Measurements from ENCODE around the gene CEP104. TPM values are rescaled to one million over a fixed set of nuclear protein-coding genes. Genes with fewer than 3 reads are reported as not detected.

Gene CEP104
- total and polyA plus RNA-seq, 9 of the 15 experiments (the other 6 are each of a cell fraction or from before 2014, with no cell fraction given) = 11.2 to 63.4 (median 42.6) TPM

GRCh38 chr1:3774276-3774945 is 82.6 kb downstream of the CEP104 start (continued):
- no peak for TF ChIP-seq LCOR (CRISPR knock-in tag; IDR thresholded peaks at IDR 0.05)
- no peak for TF ChIP-seq SMARCE1 (IDR thresholded peaks at IDR 0.05)
- no peak for TF ChIP-seq POLR2AphosphoS2 (IDR thresholded peaks at IDR 0.05; ENCODE audit: low read length)
- TF ChIP-seq ZNF3 (CRISPR knock-in tag; IDR thresholded peaks at IDR 0.05) = no peak
- TF ChIP-seq TAF9B (IDR thresholded peaks at IDR 0.05; ENCODE audit: partially characterized antibody) = no peak
- TF ChIP-seq MAFF (IDR thresholded peaks at IDR 0.05; ENCODE audit: low read length) = no peak
- TF ChIP-seq ETV6 (IDR thresholded peaks at IDR 0.05; ENCODE audit: borderline replicate concordance in 1 of 2, low read depth in 2 of 2, low read length in 1 of 2) = no peak
- TF ChIP-seq ETV6 (CRISPR knock-in tag; IDR thresholded peaks at IDR 0.05; ENCODE audit: borderline replicate concordance) = no peak
- 0 out of 2 replicates have a peak, but pooled peaks have one; percentile 44 for TF ChIP-seq ZNF263 (CRISPR knock-in tag; IDR thresholded peaks at IDR 0.05; ENCODE audit: borderline replicate concordance)
- TF ChIP-seq ZNF408 (CRISPR knock-in tag; IDR thresholded peaks at IDR 0.05; ENCODE audit: low read depth) = no peak
- TF ChIP-seq RBM34 (IDR thresholded peaks at IDR 0.05; ENCODE audit: borderline replicate concordance, insufficient read depth, low read length) = no peak
- TF ChIP-seq GABPB1 (CRISPR knock-in tag; IDR thresholded peaks at IDR 0.05) = peak; percentile 34; the same call in 1 of the 2 replicates
- no peak for TF ChIP-seq SMAD3 (CRISPR knock-in tag; conservative IDR thresholded peaks at IDR 0.05)
- TF ChIP-seq DACH1 (IDR thresholded peaks at IDR 0.05; ENCODE audit: partially characterized antibody) = no peak
- no peak for TF ChIP-seq ZNF217 (CRISPR knock-in tag; IDR thresholded peaks at IDR 0.05)
- no peak for TF ChIP-seq ZFP36 (IDR thresholded peaks at IDR 0.05; ENCODE audit: low read depth, low read length, partially characterized antibody)
- no peak for TF ChIP-seq ATF7 (IDR thresholded peaks at IDR 0.05)
- no peak; the same call in none of the 2 replicates for TF ChIP-seq POLR2G (IDR thresholded peaks at IDR 0.05; ENCODE audit: low read depth, low read length)
- no peak for TF ChIP-seq CHD4 (IDR thresholded peaks at IDR 0.05; ENCODE audit: insufficient read depth, insufficient replicate concordance, low read depth, low read length, poor library complexity, severe bottlenecking)
- TF ChIP-seq ETS2 (tag; IDR thresholded peaks at IDR 0.05; ENCODE audit: borderline replicate concordance, poor library complexity, severe bottlenecking) = no peak
- TF ChIP-seq MCM7 (IDR thresholded peaks at IDR 0.05) = no peak
- TF ChIP-seq, protein P1, sequence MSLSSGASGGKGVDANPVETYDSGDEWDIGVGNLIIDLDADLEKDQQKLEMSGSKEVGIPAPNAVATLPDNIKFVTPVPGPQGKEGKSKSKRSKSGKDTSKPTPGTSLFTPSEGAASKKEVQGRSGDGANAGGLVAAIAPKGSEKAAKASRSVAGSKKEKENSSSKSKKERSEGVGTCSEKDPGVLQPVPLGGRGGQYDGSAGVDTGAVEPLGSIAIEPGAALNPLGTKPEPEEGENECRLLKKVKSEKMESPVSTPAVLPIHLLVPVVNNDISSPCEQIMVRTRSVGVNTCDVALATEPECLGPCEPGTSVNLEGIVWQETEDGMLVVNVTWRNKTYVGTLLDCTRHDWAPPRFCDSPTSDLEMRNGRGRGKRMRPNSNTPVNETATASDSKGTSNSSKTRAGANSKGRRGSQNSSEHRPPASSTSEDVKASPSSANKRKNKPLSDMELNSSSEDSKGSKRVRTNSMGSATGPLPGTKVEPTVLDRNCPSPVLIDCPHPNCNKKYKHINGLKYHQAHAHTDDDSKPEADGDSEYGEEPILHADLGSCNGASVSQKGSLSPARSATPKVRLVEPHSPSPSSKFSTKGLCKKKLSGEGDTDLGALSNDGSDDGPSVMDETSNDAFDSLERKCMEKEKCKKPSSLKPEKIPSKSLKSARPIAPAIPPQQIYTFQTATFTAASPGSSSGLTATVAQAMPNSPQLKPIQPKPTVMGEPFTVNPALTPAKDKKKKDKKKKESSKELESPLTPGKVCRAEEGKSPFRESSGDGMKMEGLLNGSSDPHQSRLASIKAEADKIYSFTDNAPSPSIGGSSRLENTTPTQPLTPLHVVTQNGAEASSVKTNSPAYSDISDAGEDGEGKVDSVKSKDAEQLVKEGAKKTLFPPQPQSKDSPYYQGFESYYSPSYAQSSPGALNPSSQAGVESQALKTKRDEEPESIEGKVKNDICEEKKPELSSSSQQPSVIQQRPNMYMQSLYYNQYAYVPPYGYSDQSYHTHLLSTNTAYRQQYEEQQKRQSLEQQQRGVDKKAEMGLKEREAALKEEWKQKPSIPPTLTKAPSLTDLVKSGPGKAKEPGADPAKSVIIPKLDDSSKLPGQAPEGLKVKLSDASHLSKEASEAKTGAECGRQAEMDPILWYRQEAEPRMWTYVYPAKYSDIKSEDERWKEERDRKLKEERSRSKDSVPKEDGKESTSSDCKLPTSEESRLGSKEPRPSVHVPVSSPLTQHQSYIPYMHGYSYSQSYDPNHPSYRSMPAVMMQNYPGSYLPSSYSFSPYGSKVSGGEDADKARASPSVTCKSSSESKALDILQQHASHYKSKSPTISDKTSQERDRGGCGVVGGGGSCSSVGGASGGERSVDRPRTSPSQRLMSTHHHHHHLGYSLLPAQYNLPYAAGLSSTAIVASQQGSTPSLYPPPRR (CRISPR knock-in tag; IDR thresholded peaks at IDR 0.05; ENCODE audit: borderline replicate concordance) = no peak
- TF ChIP-seq, protein P2, sequence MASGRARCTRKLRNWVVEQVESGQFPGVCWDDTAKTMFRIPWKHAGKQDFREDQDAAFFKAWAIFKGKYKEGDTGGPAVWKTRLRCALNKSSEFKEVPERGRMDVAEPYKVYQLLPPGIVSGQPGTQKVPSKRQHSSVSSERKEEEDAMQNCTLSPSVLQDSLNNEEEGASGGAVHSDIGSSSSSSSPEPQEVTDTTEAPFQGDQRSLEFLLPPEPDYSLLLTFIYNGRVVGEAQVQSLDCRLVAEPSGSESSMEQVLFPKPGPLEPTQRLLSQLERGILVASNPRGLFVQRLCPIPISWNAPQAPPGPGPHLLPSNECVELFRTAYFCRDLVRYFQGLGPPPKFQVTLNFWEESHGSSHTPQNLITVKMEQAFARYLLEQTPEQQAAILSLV (tag; IDR thresholded peaks at IDR 0.05) = no peak
- TF ChIP-seq NFE2L1 (tag; IDR thresholded peaks at IDR 0.05; ENCODE audit: borderline replicate concordance, low read depth) = no peak
